Mesendoderm (in vitro differentiated cells): ENCODE data around the gene HSBP1.

Experiments
- DNase-seq: peaks from one replicate; pipeline ENCODE4 v3.0.0; 2013
- H2AK5ac ChIP-seq: 2 replicates; pipeline ENCODE4 v1.6.1; 2013; ENCODE audit warnings: low read length, inconsistent platforms
- H2BK120ac ChIP-seq: 2 replicates; pipeline ENCODE4 v1.6.1; 2013; ENCODE audit warnings: low read depth, mild to moderate bottlenecking, low read length, moderate library complexity, mixed read lengths
- H2BK15ac ChIP-seq: replicated peaks from 2 replicates; pipeline ENCODE4 v1.6.1; 2013; ENCODE audit warnings: low read depth, mild to moderate bottlenecking, moderate library complexity
- H2BK5ac ChIP-seq: 2 replicates; pipeline ENCODE4 v1.6.1; 2013; ENCODE audit warnings: low read length, inconsistent platforms
- H3K18ac ChIP-seq: 2 replicates; pipeline ENCODE4 v1.6.1; 2013; ENCODE audit warnings: mild to moderate bottlenecking, low read length, mixed read lengths
- H3K23ac ChIP-seq: one replicate; pipeline ENCODE4 v1.6.1; 2013; ENCODE audit warnings: low read length
- H3K27ac ChIP-seq: 2 replicates; pipeline ENCODE4 v1.5.1; 2013; ENCODE audit warnings: low read depth, mild to moderate bottlenecking, inconsistent platforms, low read length, moderate library complexity
- H3K27me3 ChIP-seq: 2 replicates; pipeline ENCODE4 v1.6.1; 2013; ENCODE audit warnings: low read length, control low read depth, mild to moderate bottlenecking, inconsistent platforms; ENCODE audit not compliant: insufficient read depth, poor library complexity
- H3K36me3 ChIP-seq: 2 replicates; pipeline ENCODE4 v1.6.1; 2013; ENCODE audit warnings: low read length, inconsistent platforms; ENCODE audit not compliant: control insufficient read depth, insufficient read depth
- H3K4ac ChIP-seq: one replicate; pipeline ENCODE4 v1.6.1; 2013; ENCODE audit warnings: low read depth, mild to moderate bottlenecking, low read length, moderate library complexity
- H3K4me1 ChIP-seq: 2 replicates; pipeline ENCODE4 v1.6.1; 2013; ENCODE audit warnings: low read depth, low read length, inconsistent platforms; ENCODE audit not compliant: control insufficient read depth
- H3K4me2 ChIP-seq: 2 replicates; pipeline ENCODE4 v1.6.1; 2013; ENCODE audit warnings: low read length
- H3K4me3 ChIP-seq: 2 replicates; pipeline ENCODE4 v1.5.1; 2013; ENCODE audit warnings: mild to moderate bottlenecking, low read length
- H3K56ac ChIP-seq: one replicate; pipeline ENCODE4 v1.6.1; 2013; ENCODE audit warnings: low read length
- H3K79me1 ChIP-seq: 2 replicates; pipeline ENCODE4 v1.6.1; 2013; ENCODE audit warnings: low read length, inconsistent platforms
- H3K79me2 ChIP-seq: 2 replicates; pipeline ENCODE4 v1.6.1; 2013; ENCODE audit warnings: mild to moderate bottlenecking, low read length; ENCODE audit not compliant: control insufficient read depth, insufficient read depth
- H3K9ac ChIP-seq: 2 replicates; pipeline ENCODE4 v1.6.1; 2013; ENCODE audit warnings: low read length, inconsistent platforms
- H4K5ac ChIP-seq: one replicate; pipeline ENCODE4 v1.6.1; 2013; ENCODE audit warnings: low read length
- H4K8ac ChIP-seq: one replicate; pipeline ENCODE4 v1.6.1; 2013; ENCODE audit warnings: low read depth, mild to moderate bottlenecking, control low read depth, low read length, moderate library complexity
- WGBS: extraction: QIAGEN DNeasy Blood & Tissue Kit; methylation state at CpG from one replicate; pipeline ENCODE4 v1.1.7; 2013; ENCODE audit warnings: low lambda C conversion rate, missing lambda C conversion rate; ENCODE audit not compliant: insufficient coverage; ENCODE audit errors: extremely low coverage; 5-methylcytosine and 5-hydroxymethylcytosine counted together

The HSBP1 gene

GRCh38 chr16:83849421-83849820 is 41.6 kb downstream of the HSBP1 start:
- Histone ChIP-seq H3K9ac (no peak overlapping the region), H3K23ac (no peak overlapping the region), H4K5ac (no peak overlapping the region), H3K4me1 (peaks cover 2% of the 10 kb centered on the region), H3K4me3 (no peak overlapping the region), H2BK5ac (peak overlapping the region; percentile 7), H3K27me3 (no peaks in the 10 kb centered on the region), H3K79me2 (no peaks in the 10 kb centered on the region), H2BK15ac (no peak overlapping the region), H4K8ac (no peak overlapping the region), H3K18ac (peak overlapping the region; percentile 12), H3K36me3 (no peaks in the 10 kb centered on the region), H2AK5ac (no peak overlapping the region), H3K56ac (peak overlapping the region; percentile 52), H3K27ac (no peak overlapping the region), H3K4me2 (no peak overlapping the region), H3K4ac (peak overlapping the region; percentile 46), H2BK120ac (no peak overlapping the region), H3K79me1 (no peaks in the 10 kb centered on the region)
- WGBS = no CpG with 5 or more reads among the region's 6 CpGs
- DNase-seq = no peak

- Histone ChIP-seq H2BK15ac (no peak overlapping the region), H3K27ac (no peak overlapping the region)
These were observed 43.2 kb downstream of the HSBP1 start for GRCh38 chr16:83850947-83851346.

GRCh38 chr16:83851473-83851872 is 43.7 kb downstream of the HSBP1 start:
- H2BK15ac ChIP-seq = no peak overlapping the region
- H4K8ac ChIP-seq = no peak overlapping the region
- H3K79me1 ChIP-seq = no peaks in the 10 kb centered on the region
- H3K4ac ChIP-seq = no peak overlapping the region
- H3K4me2 ChIP-seq = no peak overlapping the region
- H3K23ac ChIP-seq = no peak overlapping the region
- H2AK5ac ChIP-seq = no peak overlapping the region
- no peak overlapping the region for H4K5ac ChIP-seq
- no peak overlapping the region for H3K27ac ChIP-seq
- no peak overlapping the region for H3K56ac ChIP-seq
- H2BK120ac ChIP-seq = no peak overlapping the region
- no peaks in the 10 kb centered on the region for H3K79me2 ChIP-seq
- H3K27me3 ChIP-seq = no peaks in the 10 kb centered on the region
- no peak for DNase-seq
- no peak overlapping the region for H3K9ac ChIP-seq
- no peak overlapping the region for H2BK5ac ChIP-seq
- H3K36me3 ChIP-seq = no peaks in the 10 kb centered on the region
- no CpG with 5 or more reads among the region's 4 CpGs for WGBS
- H3K18ac ChIP-seq = no peak overlapping the region
- H3K4me1 ChIP-seq = peaks cover 2% of the 10 kb centered on the region
- no peak overlapping the region for H3K4me3 ChIP-seq

More at GRCh38 chr16:83850947-83851346, 43.2 kb downstream of the HSBP1 start:
- DNase-seq = no peak
- Histone ChIP-seq H3K23ac (no peak overlapping the region), H3K79me1 (no peaks in the 10 kb centered on the region), H3K4me3 (no peak overlapping the region), H3K9ac (no peak overlapping the region), H3K18ac (no peak overlapping the region), H4K5ac (no peak overlapping the region), H2AK5ac (no peak overlapping the region), H3K4ac (no peak overlapping the region), H2BK5ac (no peak overlapping the region), H3K4me1 (peaks cover 2% of the 10 kb centered on the region), H3K79me2 (no peaks in the 10 kb centered on the region), H3K36me3 (no peaks in the 10 kb centered on the region), H3K4me2 (no peak overlapping the region), H3K56ac (no peak overlapping the region), H3K27me3 (no peaks in the 10 kb centered on the region), H2BK120ac (no peak overlapping the region), H4K8ac (no peak overlapping the region)
- WGBS = no CpG with 5 or more reads among the region's 5 CpGs

- WGBS = no CpG with 5 or more reads among the region's 11 CpGs
These were observed 45.0 kb downstream of the HSBP1 start for GRCh38 chr16:83852774-83853173.

GRCh38 chr16:83853834-83854233 is 46.1 kb downstream of the HSBP1 start:
- Histone ChIP-seq H3K4me3 (no peak overlapping the region), H3K27me3 (no peaks in the 10 kb centered on the region), H3K23ac (no peak overlapping the region), H3K79me1 (no peaks in the 10 kb centered on the region), H3K18ac (no peak overlapping the region), H2BK15ac (no peak overlapping the region), H3K4me1 (no peaks in the 10 kb centered on the region), H3K79me2 (no peaks in the 10 kb centered on the region), H2AK5ac (no peak overlapping the region), H3K9ac (no peak overlapping the region), H3K56ac (no peak overlapping the region), H3K36me3 (no peaks in the 10 kb centered on the region), H4K8ac (no peak overlapping the region), H3K4me2 (no peak overlapping the region), H4K5ac (no peak overlapping the region), H2BK5ac (no peak overlapping the region), H2BK120ac (no peak overlapping the region), H3K27ac (no peak overlapping the region), H3K4ac (no peak overlapping the region)
- no peak for DNase-seq
- WGBS = no CpG with 5 or more reads among the region's 8 CpGs

More at GRCh38 chr16:83852774-83853173, 45.0 kb downstream of the HSBP1 start:
- Histone ChIP-seq H2BK5ac (no peak overlapping the region), H3K36me3 (no peaks in the 10 kb centered on the region), H3K56ac (no peak overlapping the region), H3K27me3 (no peaks in the 10 kb centered on the region), H4K5ac (no peak overlapping the region), H3K4me2 (no peak overlapping the region), H3K23ac (no peak overlapping the region), H2AK5ac (peak overlapping the region; percentile 72), H2BK15ac (no peak overlapping the region), H3K27ac (no peak overlapping the region), H3K79me2 (no peaks in the 10 kb centered on the region), H3K4ac (no peak overlapping the region), H3K79me1 (no peaks in the 10 kb centered on the region), H2BK120ac (no peak overlapping the region), H3K18ac (no peak overlapping the region), H3K9ac (no peak overlapping the region), H3K4me1 (no peaks in the 10 kb centered on the region), H4K8ac (no peak overlapping the region), H3K4me3 (no peak overlapping the region)
- no peak for DNase-seq

GRCh38 chr16:83854420-83854819 is 46.6 kb downstream of the HSBP1 start:
- Histone ChIP-seq H2BK120ac (no peak overlapping the region), H3K56ac (no peak overlapping the region), H3K27ac (no peak overlapping the region), H2BK5ac (no peak overlapping the region), H3K36me3 (no peaks in the 10 kb centered on the region), H3K18ac (no peak overlapping the region), H2AK5ac (no peak overlapping the region), H3K79me1 (no peaks in the 10 kb centered on the region), H3K27me3 (no peaks in the 10 kb centered on the region), H4K5ac (no peak overlapping the region), H3K4me2 (no peak overlapping the region), H3K4me1 (peaks cover 1% of the 10 kb centered on the region), H3K4ac (no peak overlapping the region), H4K8ac (no peak overlapping the region), H3K79me2 (no peaks in the 10 kb centered on the region), H3K9ac (no peak overlapping the region), H2BK15ac (no peak overlapping the region), H3K23ac (no peak overlapping the region), H3K4me3 (no peak overlapping the region)
- DNase-seq = no peak
- WGBS = no CpG with 5 or more reads among the region's 9 CpGs
